ENCODE data around the gene SUFU.

The SUFU gene

DNA sequence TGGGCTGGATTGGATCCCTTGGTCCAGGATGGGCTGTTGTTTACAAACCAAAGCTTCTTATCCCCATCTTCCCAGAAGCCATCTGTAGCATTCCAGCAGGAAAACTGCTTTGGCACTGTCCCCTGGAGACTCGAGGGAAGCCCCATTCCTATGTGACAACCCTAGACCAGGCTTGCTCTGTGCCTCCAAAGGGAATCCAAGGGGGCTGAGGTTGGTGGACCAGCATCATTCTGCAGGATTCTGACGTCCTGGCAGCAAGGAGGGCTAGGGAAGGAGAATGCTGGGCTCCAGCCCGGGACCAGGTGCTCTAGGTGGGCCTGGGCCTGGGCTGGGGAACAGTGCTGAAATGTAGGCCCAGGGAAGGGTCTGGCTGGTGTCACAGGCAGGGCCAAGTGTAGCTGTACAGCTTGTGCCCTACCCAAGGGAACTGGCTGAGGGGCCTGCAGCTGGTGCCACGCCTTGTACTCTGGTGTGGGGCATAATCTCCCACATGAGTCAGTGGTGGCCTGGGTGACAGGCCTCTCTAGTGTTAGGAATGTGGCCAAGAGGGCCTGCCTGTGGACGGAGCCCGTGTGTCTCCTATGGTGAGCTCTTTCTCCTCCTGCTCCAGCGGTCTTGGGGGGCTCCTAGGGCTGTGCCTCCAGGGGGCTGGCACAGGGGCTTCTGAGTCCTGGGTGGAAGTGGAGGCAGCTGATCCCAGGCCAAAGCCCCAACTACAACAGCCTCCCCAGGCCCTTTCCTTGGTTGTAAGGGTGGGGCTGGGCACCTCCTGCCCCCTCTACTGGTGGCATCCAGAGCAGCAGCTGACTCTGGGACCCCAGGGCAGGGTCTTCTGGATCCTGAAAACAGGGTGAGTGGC is 165.7 kb downstream of the SUFU start:
- FAIRE-seq (peak; percentile 43), DNase-seq (ENCODE audit: low spot score) (peak; percentile 66)

DNA sequence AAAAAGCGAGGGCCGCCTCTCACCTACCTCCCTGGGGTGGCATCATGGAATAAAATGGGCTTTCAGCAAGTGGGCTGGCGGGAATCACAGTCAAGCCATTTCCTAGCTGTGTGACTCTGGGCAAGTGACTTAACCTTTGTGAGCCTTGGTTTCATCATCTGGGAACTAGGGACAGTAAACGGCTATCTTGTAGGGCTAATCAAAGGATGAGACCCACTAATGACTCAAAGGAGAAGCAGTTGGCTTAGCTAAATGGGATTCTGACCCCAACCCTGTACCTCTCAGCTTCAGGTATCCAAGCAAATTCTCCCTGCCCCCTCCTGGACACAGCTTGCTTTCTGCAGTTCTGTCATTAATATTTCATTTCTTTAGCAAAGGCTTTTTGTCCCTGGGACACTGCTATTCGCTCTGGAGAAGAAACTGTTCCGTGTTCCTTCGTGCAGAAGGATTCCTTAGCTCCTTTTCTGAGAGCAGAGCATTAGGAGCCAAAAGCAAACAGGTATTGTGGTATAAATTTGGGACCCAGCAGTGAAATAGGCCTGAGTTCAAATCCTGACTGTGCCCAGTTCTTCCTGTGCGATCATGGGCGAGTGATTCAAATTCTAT is 166.4 kb downstream of the SUFU start:
- DNase-seq (ENCODE audit: low spot score) (no peak), FAIRE-seq (no peak)

- DNase-seq (ENCODE audit: low spot score) = no peak
- FAIRE-seq = no peak
Measured at GRCh38 chr10:102670871-102671434, 167.2 kb downstream of the SUFU start.

GRCh38 chr10:102673236-102673818 is 169.6 kb downstream of the SUFU start:
- FAIRE-seq = no peak
- DNase-seq (ENCODE audit: low spot score) = no peak

DNA sequence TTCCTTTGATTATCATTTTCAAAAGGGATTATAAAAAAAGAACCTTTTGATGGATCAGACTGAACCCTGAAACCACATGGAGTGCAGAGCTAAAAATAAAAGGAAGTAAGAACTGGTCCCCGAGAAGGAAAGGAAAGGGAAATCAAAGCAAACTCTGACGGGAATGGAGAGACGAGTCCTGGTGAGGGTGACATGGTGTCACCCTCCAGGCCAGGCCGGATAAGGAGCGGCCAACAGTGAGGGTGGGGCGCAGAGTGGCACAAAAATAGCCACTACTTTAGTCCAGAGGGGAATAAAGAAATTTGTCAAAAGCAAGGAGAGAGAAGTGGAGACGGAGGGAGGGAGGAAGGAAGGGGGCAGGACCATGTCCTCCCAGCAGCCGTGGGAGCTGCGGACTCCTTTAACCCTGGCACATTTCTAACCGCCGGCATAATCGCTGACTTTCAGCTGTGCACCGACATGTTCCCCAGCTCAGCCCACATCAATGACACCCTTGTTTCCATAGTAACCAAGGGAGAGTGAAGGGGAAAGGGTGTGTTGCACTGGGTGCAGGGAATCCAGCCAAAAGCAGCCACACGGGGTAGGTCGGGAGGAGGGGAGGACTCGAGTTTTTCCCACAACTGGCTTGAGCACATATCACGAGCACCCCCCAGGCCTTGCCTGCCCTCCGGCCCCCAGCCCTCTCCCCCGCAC is 170.2 kb downstream of the SUFU start:
- DNase-seq (ENCODE audit: low spot score) = peak; percentile 22
- no peak for FAIRE-seq

- FAIRE-seq = no peak
- no peak for DNase-seq (ENCODE audit: low spot score)
Measured at GRCh38 chr10:102674566-102674965, 170.8 kb downstream of the SUFU start.

GRCh38 chr10:102675011-102675665 is 171.4 kb downstream of the SUFU start:
- FAIRE-seq (no peak), DNase-seq (ENCODE audit: low spot score) (peak; percentile 8)

GRCh38 chr10:102675666-102676533 is 172.1 kb downstream of the SUFU start:
- FAIRE-seq (peak; percentile 92), DNase-seq (ENCODE audit: low spot score) (peak; percentile 88)

DNA sequence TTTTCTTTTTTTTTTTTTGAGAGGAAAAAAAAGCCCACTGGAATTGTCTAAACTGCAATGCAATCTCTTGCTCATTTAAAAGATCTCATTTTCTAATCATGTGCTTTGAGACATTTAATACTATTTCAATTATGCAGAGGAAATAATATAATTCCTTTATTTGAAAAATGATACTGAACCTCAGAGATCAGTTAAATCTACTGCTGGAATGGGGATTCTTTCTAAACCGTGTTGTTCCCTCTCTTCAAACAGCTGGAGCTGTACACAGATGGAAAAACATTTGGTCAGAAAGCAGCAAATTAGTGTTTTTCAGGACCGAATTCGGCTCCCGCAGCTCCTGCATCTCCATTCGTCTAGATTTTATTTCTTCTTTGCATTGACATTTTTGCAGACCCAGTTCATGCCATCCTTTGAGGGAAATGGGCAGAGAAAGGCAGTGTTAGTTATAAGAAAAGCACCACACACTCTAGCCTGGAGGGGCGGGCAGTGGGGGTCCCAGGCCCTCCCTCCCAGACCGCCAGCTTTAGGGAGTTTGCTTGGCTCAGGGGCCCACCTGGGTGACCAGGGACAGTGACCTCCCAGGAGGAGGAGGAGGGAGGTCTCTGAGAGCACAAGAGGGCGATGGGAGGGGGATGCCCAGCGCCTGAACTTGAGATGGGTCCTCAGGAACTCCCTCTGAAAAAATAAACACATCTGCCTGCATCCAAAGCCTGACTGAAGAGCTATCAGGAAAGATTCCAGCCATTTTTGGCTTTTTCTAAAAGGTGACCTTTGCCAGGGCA is 173.0 kb downstream of the SUFU start:
- DNase-seq (ENCODE audit: low spot score) = no peak
- no peak for FAIRE-seq

GRCh38 chr10:102677331-102678067 is 173.7 kb downstream of the SUFU start:
- FAIRE-seq (no peak), DNase-seq (ENCODE audit: low spot score) (no peak)

DNA sequence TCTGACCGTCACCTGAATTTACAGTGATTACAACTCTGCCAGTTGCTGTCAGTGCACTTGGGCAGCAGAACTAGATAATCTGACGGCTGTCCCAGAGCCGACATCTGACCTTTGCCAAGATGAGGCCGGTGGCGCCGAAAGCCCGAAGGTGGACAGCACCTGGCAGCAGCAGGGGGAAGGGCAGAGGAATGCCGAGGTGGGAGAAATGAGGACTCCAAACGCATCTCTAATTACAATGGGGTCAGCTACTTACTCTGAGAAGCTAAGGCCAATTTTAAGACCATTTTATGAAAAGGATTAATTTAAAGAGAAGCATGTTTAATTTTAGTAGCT is 174.3 kb downstream of the SUFU start:
- no peak for FAIRE-seq
- no peak for DNase-seq (ENCODE audit: low spot score)

GRCh38 chr10:102678842-102679289 is 175.1 kb downstream of the SUFU start:
- peak; percentile 32 for DNase-seq (ENCODE audit: low spot score)
- no peak for FAIRE-seq

DNA sequence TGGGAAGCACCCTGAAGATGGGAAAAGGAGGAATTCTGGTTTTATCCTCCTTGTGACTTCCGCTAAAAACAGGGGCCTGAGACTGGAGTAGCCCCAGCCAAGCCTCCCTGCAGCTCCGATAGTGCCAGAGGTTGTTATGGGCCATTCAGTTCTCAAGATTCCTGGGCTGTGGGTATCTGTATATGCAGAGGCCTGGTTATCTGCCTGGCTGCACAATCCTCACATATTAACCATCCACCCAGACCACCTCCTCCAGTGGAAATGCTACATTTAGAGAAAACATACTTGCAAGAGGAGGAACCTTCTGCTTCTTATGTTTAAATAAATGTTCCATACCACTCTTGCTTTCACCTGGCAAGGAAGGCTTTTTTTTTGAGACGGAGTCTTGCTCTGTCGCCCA is 175.8 kb downstream of the SUFU start:
- FAIRE-seq (peak; percentile 56), DNase-seq (ENCODE audit: low spot score) (no peak)

DNA sequence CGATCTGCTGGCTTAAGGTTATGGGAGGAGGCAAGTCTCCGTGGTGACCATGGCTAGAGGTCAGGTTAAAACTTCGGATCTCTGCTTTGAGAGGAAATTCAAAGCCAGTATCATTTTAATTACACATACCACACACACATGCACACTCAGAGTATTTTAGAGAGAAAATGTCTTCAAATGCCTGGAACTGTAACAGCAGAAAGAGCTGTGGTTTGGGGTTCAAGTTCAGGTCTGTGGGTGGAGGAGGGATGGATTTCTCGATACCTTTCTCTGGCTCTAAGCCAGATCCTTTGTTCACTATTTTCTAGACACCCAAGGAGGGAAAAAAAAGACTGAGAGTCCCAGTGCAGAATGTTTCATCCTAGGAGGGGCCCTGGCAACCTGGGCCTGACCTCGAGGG is 177.9 kb downstream of the SUFU start:
- no peak for DNase-seq (ENCODE audit: low spot score)
- FAIRE-seq = no peak

DNA sequence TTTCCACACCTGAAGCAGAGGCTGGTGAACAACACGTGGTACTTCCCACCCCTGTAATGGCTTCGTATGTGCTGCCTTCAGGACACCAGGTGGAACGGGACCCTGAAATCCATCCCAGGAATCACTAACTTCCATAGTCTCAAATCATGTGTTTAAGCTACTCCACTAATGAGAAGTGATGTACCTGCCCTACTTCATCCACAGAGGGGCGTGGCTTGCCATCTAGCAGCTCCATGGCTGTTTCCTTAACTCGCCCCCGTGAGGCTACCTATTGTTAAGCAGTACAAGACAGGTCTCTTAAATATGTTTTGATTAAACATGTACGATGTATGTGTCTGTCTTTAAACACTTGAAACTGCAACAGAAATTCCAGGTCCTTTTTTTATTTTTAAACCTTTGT is 178.6 kb downstream of the SUFU start:
- no peak for FAIRE-seq
- no peak for DNase-seq (ENCODE audit: low spot score)

- FAIRE-seq = no peak
- DNase-seq (ENCODE audit: low spot score) = no peak
Measured at GRCh38 chr10:102682981-102683380, 179.2 kb downstream of the SUFU start.

Data from RCC 7860 (cell line).